Inflammatory macrophage (primary cell): Measurements from ENCODE around the gene ATP1B2.
A peak's percentile ranks its signal among the peaks of the same experiment; 100 is the strongest.
"Not testable (repeated sequence)": the region's sequence is repeated elsewhere in the genome, so short reads cannot be mapped to it uniquely, and the experiment has no call there.

ENCODE experiments used
- DNase-seq, 2 donors: peaks; one replicate each; pipeline ENCODE4 v3.0.0-alpha.2; 2020 to 2022
- total RNA-seq, 18 experiments: gene quantifications; one replicate each; lab custom pipeline; 2026; ENCODE audit warnings: mixed read lengths in 6 of 18, inconsistent platforms in 2 of 18; lab: John Stamatoyannopoulos, UW

The ATP1B2 gene, protein sequence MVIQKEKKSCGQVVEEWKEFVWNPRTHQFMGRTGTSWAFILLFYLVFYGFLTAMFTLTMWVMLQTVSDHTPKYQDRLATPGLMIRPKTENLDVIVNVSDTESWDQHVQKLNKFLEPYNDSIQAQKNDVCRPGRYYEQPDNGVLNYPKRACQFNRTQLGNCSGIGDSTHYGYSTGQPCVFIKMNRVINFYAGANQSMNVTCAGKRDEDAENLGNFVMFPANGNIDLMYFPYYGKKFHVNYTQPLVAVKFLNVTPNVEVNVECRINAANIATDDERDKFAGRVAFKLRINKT
- total RNA-seq, result 0 to 33.5 (median 0.27) reads per million in 18 experiments

GRCh38 chr17:7650509-7651096, at the start of gene ATP1B2:
Gene ATP1B2 (plus strand): TSS chr17:7650926. CDS start chr17:7651519, 593 bp downstream.
- peak; percentile 39 to 72 for DNase-seq

DNA sequence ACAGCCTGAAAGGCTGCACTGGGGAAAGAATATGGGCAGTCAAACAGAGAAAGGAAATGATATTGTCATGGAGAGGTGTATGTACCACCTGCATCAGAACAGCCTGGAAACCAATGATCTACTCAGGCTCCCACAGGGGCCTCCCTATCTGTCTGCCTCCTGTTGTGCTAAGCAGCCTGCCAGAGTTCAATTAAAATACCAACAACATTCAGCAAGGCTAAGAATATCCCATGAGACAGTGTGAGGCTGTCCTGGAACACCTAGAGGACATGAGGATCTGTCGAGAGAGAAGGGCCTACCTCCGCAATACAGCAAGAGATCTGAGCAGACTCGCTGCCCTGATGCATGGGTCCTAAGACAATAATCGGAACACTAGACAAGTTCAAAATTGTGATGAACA, 44.4 kb upstream of the ATP1B2 start:
- no peak for DNase-seq

DNA sequence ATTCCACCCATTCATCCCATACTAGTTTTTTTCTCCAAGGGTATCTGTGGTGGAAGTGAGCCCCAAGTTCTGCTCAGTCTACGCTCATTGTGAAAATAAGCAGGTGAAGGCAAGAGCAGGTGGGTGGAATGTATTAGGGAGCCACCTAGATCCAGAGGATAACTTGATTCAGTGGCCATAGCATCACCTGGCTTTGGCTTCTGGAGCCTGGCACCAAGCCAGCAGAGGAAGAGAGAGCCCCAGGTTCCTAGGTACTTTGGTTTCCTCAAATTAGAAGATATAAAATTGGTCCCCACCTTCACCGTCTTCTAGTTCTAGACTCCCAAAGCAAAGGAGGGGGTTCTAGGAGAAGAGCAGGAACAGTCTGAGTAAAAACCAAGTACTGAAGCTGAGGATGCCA, 40.1 kb upstream of the ATP1B2 start:
- no peak for DNase-seq

DNA sequence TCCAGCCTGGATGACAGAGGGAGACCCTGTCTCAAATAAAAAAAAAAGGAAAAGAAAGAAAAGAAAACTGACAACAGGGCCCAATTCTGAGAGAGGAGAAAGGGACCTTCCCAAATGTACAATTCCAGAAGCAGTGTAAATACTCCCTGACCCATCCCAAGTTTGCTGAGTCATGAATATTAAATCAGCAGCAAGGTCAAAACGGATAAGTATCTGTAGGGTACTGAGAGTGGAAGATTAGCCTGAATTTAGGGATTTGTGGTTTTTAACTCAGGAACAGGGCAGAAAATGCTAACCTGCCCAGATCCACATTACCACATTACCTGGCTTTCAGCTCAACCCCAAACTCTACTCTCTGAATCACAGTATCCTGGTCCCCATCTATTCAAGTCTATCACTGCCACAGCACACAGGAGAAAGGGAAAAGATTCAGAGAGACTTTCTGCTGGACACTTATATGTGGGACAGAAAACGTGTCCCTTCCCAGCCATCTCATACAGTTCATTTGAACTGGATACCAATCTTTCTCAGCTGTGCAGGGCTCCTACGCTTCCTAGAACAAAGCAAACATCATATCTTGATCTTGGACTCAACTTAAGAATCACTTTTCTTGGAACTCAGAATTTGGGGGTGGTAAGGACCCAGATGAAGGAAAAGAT, 39.0 kb upstream of the ATP1B2 start:
- no peak for DNase-seq

- DNase-seq, result no peak
Measured at GRCh38 chr17:7612294-7612640, 38.5 kb upstream of the ATP1B2 start.

GRCh38 chr17:7613769-7614424, 36.8 kb upstream of the ATP1B2 start:
- DNase-seq, result no peak

- DNase-seq, result peak; percentile 99 to 100
Measured at GRCh38 chr17:7614425-7615264, 36.1 kb upstream of the ATP1B2 start, which contains the start of gene FXR2. Gene FXR2 (minus strand): TSS chr17:7614897. CDS start chr17:7614532, 365 bp downstream.

- no peak for DNase-seq
Measured at GRCh38 chr17:7615265-7615747, 35.4 kb upstream of the ATP1B2 start.

DNA sequence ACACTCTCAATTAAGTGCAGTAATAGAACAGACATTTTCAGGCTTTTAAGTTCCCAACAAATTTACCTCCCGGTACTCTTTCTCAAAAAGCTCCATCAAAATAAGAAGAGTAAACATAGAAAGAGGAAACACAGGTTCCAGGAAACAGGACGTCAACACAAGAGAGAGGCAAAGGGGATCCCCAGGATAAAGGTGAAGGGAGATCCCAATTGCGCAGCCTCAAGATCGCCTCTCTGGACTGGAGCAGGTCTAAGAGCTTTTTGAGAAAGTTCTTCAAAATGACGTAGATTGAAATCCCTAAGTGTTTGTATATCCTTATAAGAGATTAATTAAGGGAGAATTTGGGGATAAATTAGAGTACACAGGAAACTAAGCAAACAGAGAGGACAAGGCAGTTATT, 32.1 kb upstream of the ATP1B2 start:
- DNase-seq, result no peak

GRCh38 chr17:7620835-7621234, 29.9 kb upstream of the ATP1B2 start:
- DNase-seq, result no peak

DNA sequence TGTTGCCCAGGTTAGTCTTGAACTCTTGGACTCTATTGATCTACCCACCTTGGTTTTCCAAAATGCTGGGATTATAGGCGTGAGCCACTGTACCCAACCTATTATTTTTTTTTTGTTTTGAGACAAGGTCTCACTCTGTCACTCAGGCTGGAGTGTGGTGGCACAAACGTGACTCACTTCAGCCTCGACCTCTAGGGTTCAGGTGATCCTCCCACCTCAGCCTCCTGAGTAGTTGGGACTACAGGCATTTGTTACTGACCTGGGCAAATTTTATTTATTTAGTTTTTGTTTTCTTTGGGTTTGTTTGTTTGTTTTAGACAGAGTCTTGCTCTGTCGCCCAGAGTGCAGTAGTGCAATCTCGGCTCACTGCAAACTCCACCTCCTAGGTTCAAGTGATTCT, 27.1 kb upstream of the ATP1B2 start:
- DNase-seq, result no peak

DNA sequence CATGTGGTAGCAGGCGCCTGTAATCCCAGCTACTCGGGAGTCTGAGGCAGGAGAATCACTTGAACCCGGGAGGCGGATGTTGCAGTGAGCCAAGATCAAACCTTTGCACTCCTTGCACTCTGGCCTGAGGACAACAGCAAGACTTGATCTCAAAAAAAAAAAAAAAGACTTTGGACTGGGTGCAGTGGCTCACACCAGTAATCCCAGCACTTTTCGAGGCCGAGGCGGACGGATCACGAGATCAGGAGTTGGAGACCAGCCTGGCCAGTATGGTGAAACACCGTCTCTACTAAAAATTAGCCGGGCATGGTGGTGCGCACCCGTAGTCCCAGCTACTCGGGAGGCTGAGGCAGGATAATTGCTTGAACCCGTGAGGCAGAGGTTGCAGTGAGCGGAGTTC, 25.0 kb upstream of the ATP1B2 start:
- DNase-seq, result not testable (repeated sequence)

DNA sequence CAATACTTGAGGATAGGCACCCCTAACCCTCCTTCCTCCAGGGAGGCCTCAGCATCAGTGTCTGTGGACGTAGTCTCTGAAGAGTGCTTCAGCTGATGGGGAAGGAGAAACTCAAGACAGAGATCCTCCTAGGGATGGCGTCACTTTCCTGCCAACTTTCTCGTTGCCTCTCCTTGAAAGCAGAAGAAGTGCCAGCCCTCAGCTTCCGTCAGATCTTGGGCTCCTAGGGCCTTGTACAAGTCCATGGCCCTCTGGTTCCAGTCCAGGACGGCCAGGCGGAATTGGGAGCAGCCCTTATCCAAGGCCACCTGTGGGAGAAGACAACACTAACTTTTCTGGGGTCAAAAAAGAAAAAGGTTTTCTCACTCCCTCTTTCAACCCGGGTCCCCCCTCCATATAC, 24.4 kb upstream of the ATP1B2 start:
- peak; percentile 79 to 88 for DNase-seq

- no peak for DNase-seq
Measured at GRCh38 chr17:7626956-7627249, 23.8 kb upstream of the ATP1B2 start.

GRCh38 chr17:7627250-7628121, 23.2 kb upstream of the ATP1B2 start, which contains the start of gene SAT2:
Gene SAT2 (minus strand): TSS chr17:7627821. CDS start chr17:7627635, 186 bp downstream.
- DNase-seq, result peak; percentile 92 to 95

DNA sequence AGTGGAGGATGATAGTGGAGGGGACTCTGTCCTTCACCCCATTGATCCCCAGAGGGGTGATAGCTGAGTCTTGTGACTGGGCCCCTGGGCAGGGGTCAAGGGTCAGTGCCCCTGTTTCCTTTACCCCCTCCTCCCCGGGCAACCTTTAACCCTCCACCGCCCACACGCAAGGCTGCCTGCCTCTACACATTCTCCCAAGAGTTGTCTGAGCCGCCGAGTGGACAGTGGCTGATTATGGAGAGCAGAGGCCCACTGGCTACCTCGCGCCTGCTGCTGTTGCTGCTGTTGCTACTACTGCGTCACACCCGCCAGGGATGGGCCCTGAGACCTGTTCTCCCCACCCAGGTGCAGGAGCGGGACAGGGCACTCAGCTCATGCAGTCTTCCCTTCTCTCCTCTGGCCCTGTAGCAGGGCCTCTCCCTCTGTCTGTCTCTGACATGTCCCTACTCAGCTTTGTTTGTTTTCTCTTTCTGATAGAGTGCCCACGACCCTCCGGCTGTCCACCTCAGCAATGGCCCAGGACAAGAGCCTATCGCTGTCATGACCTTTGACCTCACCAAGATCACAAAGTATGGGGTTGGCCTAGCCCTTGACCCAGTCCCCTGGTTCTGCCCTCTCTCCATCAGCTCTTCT, 20.7 kb upstream of the ATP1B2 start, which contains the start of gene SHBG:
TSS of gene SHBG (plus strand) at position 197 of the 633 bp plus-strand sequence. CDS start at position 235, 38 bp downstream.
- DNase-seq, result no peak

DNA sequence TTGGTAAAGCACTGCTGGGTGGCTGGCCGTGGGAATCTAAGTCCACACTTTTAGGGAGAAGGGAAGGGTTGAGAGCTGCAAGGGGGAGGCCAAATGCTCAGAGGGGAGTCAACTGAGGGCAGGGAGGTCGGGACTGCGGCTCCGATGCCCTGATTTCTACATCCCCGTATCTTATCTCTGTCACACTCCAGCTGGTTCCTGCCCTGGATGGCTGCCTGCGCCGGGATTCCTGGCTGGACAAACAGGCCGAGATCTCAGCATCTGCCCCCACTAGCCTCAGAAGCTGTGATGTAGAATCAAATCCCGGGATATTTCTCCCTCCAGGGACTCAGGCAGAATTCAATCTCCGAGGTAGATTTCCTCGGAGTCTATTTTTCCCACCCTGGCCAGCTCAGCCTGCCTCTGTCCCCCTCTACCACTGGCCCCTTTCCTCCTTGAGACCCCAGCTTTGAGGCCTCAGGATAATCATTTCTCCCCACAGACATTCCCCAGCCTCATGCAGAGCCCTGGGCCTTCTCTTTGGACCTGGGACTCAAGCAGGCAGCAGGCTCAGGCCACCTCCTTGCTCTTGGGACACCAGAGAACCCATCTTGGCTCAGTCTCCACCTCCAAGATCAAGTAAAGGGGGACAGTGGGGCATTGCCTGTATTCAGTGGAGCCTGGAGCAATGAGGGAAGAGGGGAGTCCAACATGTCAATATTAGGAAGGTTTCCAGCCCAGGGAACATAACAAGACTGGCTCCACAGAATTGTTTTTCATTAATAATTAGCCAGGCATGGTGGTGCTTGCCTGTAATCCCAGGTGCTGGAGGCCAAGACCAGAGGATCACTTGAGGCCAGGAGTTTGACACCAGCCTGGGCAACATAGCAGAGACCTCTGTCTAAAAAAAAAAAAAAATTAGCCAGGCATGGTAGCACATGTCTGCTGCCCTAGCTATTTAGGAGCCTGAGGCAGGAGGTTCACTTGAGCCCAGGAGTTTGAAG, 19.0 kb upstream of the ATP1B2 start:
- no peak for DNase-seq

DNA sequence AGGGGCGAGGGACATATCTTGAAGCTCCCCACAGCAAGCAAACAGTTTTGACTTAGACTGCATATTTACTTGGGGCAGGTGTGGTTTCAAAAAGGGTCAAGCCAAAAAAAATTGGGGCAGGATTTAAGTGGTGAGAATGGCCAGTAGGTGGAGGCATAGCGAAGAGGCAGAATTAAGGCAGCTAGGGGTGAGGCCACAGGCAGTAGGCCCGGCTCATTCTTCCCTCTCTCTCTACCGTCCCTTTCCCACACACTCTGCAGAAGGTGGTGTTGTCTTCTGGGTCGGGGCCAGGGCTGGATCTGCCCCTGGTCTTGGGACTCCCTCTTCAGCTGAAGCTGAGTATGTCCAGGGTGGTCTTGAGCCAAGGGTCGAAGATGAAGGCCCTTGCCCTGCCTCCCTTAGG, 18.2 kb upstream of the ATP1B2 start:
- peak; percentile 69 to 73 for DNase-seq

DNA sequence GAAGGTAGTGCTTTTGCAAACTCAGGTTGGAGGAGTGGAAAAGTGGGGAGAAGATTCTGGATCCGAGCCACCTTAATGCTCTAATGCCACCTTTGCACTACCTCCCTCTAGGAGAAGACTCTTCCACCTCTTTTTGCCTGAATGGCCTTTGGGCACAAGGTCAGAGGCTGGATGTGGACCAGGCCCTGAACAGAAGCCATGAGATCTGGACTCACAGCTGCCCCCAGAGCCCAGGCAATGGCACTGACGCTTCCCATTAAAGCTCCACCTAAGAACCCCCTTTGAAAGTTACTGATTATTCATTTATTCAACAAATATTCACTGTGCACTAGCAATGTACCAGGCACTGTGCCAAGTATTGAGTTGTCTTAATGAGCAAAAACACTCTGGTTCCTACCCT, 17.6 kb upstream of the ATP1B2 start:
- DNase-seq, result no peak
